Measurements from ENCODE around the gene AVPR2.

Gene AVPR2
- total RNA-seq = 0 reads per million in 2 donors

GRCh38 chrX:153903991-153904957 lies at the start of gene AVPR2:
Gene AVPR2, plus strand, starts transcription at chrX:153904673. Its CDS starts 473 bp downstream, at chrX:153905146.
- DNase-seq = peak in 1 of 5 experiments; percentile 47

GRCh38 chrX:153854702-153855101 lies 49.8 kb upstream of the AVPR2 start:
- no peak for DNase-seq

GRCh38 chrX:153857348-153857903 lies 47.0 kb upstream of the AVPR2 start:
- DNase-seq = peak in 1 of 5 experiments; percentile 24

GRCh38 chrX:153861151-153861550 lies 43.3 kb upstream of the AVPR2 start:
- no peak for DNase-seq

GRCh38 chrX:153861733-153862310 lies 42.7 kb upstream of the AVPR2 start:
- no peak for DNase-seq

- DNase-seq = no peak
Measured at GRCh38 chrX:153862369-153863250, 41.9 kb upstream of the AVPR2 start.

GRCh38 chrX:153863251-153863991 lies 41.1 kb upstream of the AVPR2 start:
- DNase-seq = no peak

- DNase-seq = no peak
Measured at GRCh38 chrX:153864101-153864500, 40.4 kb upstream of the AVPR2 start.

GRCh38 chrX:153864561-153865320 lies 39.7 kb upstream of the AVPR2 start:
- DNase-seq = no peak

- no peak for DNase-seq
Measured at GRCh38 chrX:153865321-153865580, 39.2 kb upstream of the AVPR2 start.

- no peak for DNase-seq
Measured at GRCh38 chrX:153865685-153866084, 38.8 kb upstream of the AVPR2 start.

GRCh38 chrX:153866302-153867019 lies 38.0 kb upstream of the AVPR2 start:
- no peak for DNase-seq

GRCh38 chrX:153867139-153867538 lies 37.3 kb upstream of the AVPR2 start:
- no peak for DNase-seq

- DNase-seq = no peak
Measured at GRCh38 chrX:153867671-153868070, 36.8 kb upstream of the AVPR2 start.

GRCh38 chrX:153868576-153869472 lies 35.6 kb upstream of the AVPR2 start:
- no peak for DNase-seq

- DNase-seq = no peak
Measured at GRCh38 chrX:153869473-153870287, 34.8 kb upstream of the AVPR2 start.

GRCh38 chrX:153870288-153870690 lies 34.2 kb upstream of the AVPR2 start:
- no peak for DNase-seq

GRCh38 chrX:153870791-153871360 lies 33.6 kb upstream of the AVPR2 start:
- no peak for DNase-seq
